AG09309 (cell line): ENCODE data around the gene ST7.

ENCODE experiments used
- DNase-seq: peaks from one replicate; pipeline ENCODE4 v3.0.0-alpha.2; 2010; ENCODE audit warnings: low read depth
- H3K4me3 ChIP-seq: 2 replicates; pipeline ENCODE4 v1.5.1; 2011; ENCODE audit warnings: mild to moderate bottlenecking, low read depth, low read length, moderate library complexity; ENCODE audit not compliant: control insufficient read depth
- CTCF ChIP-seq: IDR thresholded peaks from 2 replicates; pipeline ENCODE4 v1.5.1; 2011; ENCODE audit warnings: mild to moderate bottlenecking, low read depth, low read length, inconsistent platforms; ENCODE audit not compliant: insufficient read depth, control insufficient read depth; ENCODE audit errors: missing control alignments

The ST7 gene

GRCh38 chr7:117148971-117149370 is 195.7 kb downstream of the ST7 start:
- no peak for DNase-seq
- TF ChIP-seq CTCF, result no peak
- H3K4me3 ChIP-seq, result no peak overlapping the region

GRCh38 chr7:117149692-117150091 is 196.4 kb downstream of the ST7 start:
- no peak for TF ChIP-seq CTCF
- H3K4me3 ChIP-seq, result no peak overlapping the region
- no peak for DNase-seq

DNA sequence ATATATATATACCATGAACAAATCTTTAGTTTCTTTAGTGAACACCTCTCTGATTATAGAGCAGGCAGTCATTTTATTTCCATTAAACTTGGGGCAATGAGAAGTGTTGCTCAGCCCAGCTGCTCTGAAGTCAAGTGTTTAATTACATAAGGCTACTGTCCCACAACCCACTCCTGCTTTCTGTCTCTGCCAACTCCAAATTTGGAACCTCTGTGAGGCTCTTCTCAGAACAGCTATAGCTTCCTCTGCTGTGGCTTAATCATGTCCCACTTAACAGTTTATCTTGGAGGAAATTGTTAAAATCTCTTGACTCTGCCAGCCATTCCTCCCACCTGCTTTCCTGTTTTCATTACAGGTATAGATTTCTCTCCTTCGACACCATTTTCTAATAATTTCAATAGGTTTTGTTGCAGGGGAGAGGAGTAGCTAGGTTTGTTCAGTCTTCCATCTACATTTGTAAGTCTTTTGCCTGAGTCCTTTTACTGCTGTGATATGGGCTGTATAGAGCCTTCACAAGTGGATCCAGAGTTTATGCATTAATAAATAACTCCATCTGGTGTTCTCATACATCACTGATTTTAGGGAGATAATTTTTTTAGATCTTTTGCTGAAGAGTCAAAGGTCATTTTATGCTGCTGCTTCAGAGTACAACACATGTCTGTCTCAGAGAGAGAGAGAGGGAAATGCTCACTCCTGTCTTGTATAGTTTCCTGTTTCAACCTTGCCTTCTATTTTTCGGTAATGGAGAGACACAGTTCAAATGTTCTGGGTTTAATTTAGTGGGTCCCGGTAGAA is 199.1 kb downstream of the ST7 start:
- no peak for DNase-seq
- no peak for TF ChIP-seq CTCF

DNA sequence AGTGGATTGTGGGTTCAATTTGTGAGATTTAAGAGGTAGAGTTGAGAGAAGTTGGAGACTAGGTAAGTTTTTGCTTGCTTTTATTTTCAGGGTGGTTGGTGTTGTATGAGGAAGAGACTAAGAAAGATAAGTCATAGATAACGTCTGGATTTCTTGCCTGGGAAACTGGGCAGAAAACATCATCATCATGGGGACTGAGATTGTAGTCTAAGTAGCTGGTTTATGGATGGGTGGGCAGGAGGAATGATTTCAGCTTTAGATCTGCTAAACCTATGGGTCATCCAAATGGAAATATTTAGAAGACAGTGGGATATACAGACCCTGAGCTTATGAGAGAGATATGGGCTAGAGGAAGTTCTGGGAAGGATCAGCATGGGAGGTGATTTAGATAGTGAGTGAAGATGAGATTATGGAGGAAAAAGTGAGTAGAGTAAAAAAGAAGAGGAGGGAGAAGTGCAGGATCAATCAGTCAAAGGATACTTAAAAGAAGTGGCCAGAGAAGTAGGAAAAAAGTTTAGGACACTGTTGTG is 199.8 kb downstream of the ST7 start:
- no peak for TF ChIP-seq CTCF
- DNase-seq, result no peak

More for the DNA sequence above, 199.1 kb downstream of the ST7 start:
- no peak overlapping the region for H3K4me3 ChIP-seq

DNA sequence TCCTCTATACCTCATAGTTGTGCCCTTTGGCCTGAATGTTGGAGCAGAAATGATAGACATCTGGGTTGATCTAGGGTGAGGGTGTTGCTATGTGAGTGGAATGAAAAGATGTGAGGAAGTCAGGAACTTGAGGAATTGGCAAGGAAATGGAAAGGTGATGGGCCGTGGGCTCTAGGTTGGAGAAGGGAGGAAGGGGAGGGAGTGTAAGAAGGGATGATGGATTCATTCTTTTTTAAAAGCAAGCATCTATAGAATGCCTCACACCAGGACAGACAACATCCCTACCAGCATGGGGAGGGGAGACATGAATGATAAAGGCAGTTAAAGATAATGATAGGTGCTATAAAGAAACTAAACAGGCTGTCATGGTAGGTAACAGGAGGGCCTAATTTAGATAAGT is 201.4 kb downstream of the ST7 start:
- H3K4me3 ChIP-seq, result no peak overlapping the region
- TF ChIP-seq CTCF, result no peak
- no peak for DNase-seq

More for the DNA sequence above, 199.8 kb downstream of the ST7 start:
- H3K4me3 ChIP-seq, result no peak overlapping the region

DNA sequence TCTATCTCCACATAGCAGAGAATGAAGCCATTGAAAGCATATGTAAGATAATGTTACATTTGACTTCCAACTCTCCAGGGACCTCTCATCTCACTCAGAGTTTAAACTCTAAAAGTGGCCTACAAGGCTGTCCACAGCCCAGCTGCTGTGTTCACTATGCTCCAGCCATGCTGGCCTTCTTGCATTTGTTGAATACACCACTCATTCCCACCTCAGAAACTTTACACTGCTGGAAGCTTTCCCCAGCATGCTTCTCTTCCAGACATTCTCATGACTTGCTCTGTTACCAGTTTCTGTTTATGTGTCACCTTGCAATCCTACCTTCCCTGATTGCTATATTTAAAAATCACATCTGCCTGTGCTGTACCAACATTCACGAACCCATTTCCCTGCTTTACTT is 202.4 kb downstream of the ST7 start:
- H3K4me3 ChIP-seq, result no peak overlapping the region
- TF ChIP-seq CTCF, result no peak
- DNase-seq, result no peak
